SK-N-SH treated with all-trans-retinoic acid at 6 μM for 48 hours (cell line): ENCODE measurements around the gene PLEKHA1.

ENCODE experiments used
- ATAC-seq: fragments of 200-7000 bp; cut with Tn5 transposase; 3 replicates; pipeline ENCODE4 v1.9.1; 2020; ENCODE audit warnings: mild to moderate bottlenecking, moderate library complexity
- ARNTL ChIP-seq: fragments of 450-650 bp; formaldehyde crosslinking; IDR thresholded peaks from 2 replicates; pipeline ENCODE4 v1.5.0; 2020; ENCODE audit warnings: low read depth, mild to moderate bottlenecking, moderate library complexity, borderline replicate concordance
- BACH2 ChIP-seq: fragments of 250-450 bp; sonication (Bioruptor Pico); IDR thresholded peaks from 2 replicates; pipeline ENCODE4 v1.9.0; 2021; ENCODE audit warnings: mild to moderate bottlenecking, borderline replicate concordance
- ESRRG ChIP-seq: fragments of 250-450 bp; sonication (Bioruptor Pico); IDR thresholded peaks from 2 replicates; pipeline ENCODE4 v1.6.1; 2021; ENCODE audit warnings: mild to moderate bottlenecking
- GLIS3 ChIP-seq: fragments of 250-450 bp; sonication (Bioruptor Pico); IDR thresholded peaks from 2 replicates; pipeline ENCODE4 v1.5.0; 2020; ENCODE audit warnings: mild to moderate bottlenecking, moderate library complexity
- OSR1 ChIP-seq: fragments of 250-450 bp; sonication (Bioruptor Pico); IDR thresholded peaks from 2 replicates; pipeline ENCODE4 v1.8.0; 2022; ENCODE audit warnings: moderate library complexity, mild to moderate bottlenecking, inconsistent platforms
- POU6F1 ChIP-seq: fragments of 250-450 bp; sonication (Bioruptor Pico); IDR thresholded peaks from 2 replicates; pipeline ENCODE4 v1.8.0; 2021; ENCODE audit warnings: low read depth, mild to moderate bottlenecking, moderate library complexity, borderline replicate concordance
- PPARA ChIP-seq: fragments of 250-450 bp; sonication (Bioruptor Pico); IDR thresholded peaks from 2 replicates; pipeline ENCODE4 v1.5.0; 2020; ENCODE audit warnings: mild to moderate bottlenecking, borderline replicate concordance
- RARB ChIP-seq: fragments of 250-450 bp; sonication (Bioruptor Pico); IDR thresholded peaks from 2 replicates; pipeline ENCODE4 v1.8.0; 2021; ENCODE audit warnings: mild to moderate bottlenecking, moderate library complexity
- SNAI2 ChIP-seq: fragments of 250-450 bp; sonication (Bioruptor Pico); IDR thresholded peaks from 2 replicates; pipeline ENCODE4 v1.5.0; 2020; ENCODE audit warnings: mild to moderate bottlenecking, moderate library complexity
- TCF4 ChIP-seq: fragments of 250-450 bp; sonication (Bioruptor Pico); IDR thresholded peaks from 2 replicates; pipeline ENCODE4 v1.8.0; 2021; ENCODE audit warnings: mild to moderate bottlenecking, moderate library complexity, borderline replicate concordance
- TOX ChIP-seq: fragments of 250-450 bp; sonication (Bioruptor Pico); IDR thresholded peaks from 2 replicates; pipeline ENCODE4 v1.8.0; 2021; ENCODE audit warnings: mild to moderate bottlenecking, moderate library complexity, borderline replicate concordance
- ZC3H10 ChIP-seq: fragments of 250-450 bp; sonication (Bioruptor Pico); IDR thresholded peaks from 2 replicates; pipeline ENCODE4 v1.5.1; 2021; ENCODE audit warnings: mild to moderate bottlenecking, moderate library complexity
- ZFP3 ChIP-seq: fragments of 250-450 bp; sonication (Bioruptor Pico); IDR thresholded peaks from 2 replicates; pipeline ENCODE4 v1.5.0; 2020; ENCODE audit warnings: mild to moderate bottlenecking, moderate library complexity
- ZFP30 ChIP-seq: fragments of 450-650 bp; formaldehyde crosslinking; IDR thresholded peaks from 2 replicates; pipeline ENCODE4 v1.5.0; 2022; ENCODE audit warnings: mild to moderate bottlenecking, moderate library complexity
- ZNF565 ChIP-seq: fragments of 450-650 bp; formaldehyde crosslinking; conservative IDR thresholded peaks from 2 replicates; pipeline ENCODE4 v1.5.0; 2020; ENCODE audit warnings: low read depth, mild to moderate bottlenecking, moderate library complexity
- ZNF70 ChIP-seq: fragments of 450-650 bp; formaldehyde crosslinking; IDR thresholded peaks from 2 replicates; pipeline ENCODE4 v1.5.0; 2020; ENCODE audit warnings: mild to moderate bottlenecking, moderate library complexity
- ZNF8 ChIP-seq: fragments of 450-650 bp; formaldehyde crosslinking; IDR thresholded peaks from 2 replicates; pipeline ENCODE4 v1.5.0; 2020; ENCODE audit warnings: mild to moderate bottlenecking, moderate library complexity
- TF ChIP-seq, protein P1 (sequence below): fragments of 250-450 bp; sonication (Bioruptor Pico); IDR thresholded peaks from 2 replicates; pipeline ENCODE4 v1.8.0; 2020; ENCODE audit warnings: mild to moderate bottlenecking, moderate library complexity, borderline replicate concordance
- TF ChIP-seq, protein P2 (sequence below): fragments of 250-450 bp; sonication (Bioruptor Pico); IDR thresholded peaks from 2 replicates; pipeline ENCODE4 v1.5.0; 2020; ENCODE audit warnings: mild to moderate bottlenecking, moderate library complexity
- TF ChIP-seq, protein P3 (sequence below): fragments of 250-450 bp; sonication (Bioruptor Pico); IDR thresholded peaks from 2 replicates; pipeline ENCODE4 v1.5.1; 2021; ENCODE audit warnings: mild to moderate bottlenecking, moderate library complexity
- TF ChIP-seq, protein P4 (sequence below): fragments of 250-450 bp; sonication (Bioruptor Pico); IDR thresholded peaks from 2 replicates; pipeline ENCODE4 v1.5.1; 2020; ENCODE audit warnings: low read depth, mild to moderate bottlenecking, moderate library complexity

The PLEKHA1 gene

DNA sequence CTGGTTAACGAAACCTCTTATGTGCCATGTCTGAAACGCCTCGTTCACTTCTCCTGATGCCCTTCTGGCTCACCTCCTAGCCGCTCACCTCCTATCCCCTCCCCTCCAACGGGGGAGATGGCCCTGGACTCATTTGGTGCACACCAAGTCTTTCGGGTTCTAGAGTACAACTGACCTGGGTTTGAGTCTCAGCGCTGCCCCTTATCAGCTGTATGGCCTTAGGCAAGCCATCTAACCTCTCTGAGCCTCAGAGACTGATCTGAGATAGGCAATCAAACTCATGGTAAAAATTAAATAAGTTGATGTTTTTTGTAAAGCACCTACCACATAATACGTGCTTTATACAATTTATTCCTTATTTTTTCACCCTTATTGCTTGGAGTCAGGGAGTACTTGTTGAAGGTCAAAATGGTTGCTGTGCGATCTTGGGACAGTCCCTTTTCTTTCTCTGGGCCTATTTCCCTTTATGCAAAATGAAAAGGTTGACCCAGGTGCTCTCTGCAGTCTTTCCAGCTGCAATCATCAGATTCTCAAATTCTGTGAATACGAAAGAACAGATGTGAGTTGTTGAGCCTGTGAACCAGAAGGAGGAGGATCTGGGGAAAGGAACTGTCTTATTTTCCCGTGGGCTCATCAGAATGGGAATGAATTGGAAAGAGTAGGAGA lies 31.2 kb upstream of the PLEKHA1 start (continued):
- TF ChIP-seq, protein P1, sequence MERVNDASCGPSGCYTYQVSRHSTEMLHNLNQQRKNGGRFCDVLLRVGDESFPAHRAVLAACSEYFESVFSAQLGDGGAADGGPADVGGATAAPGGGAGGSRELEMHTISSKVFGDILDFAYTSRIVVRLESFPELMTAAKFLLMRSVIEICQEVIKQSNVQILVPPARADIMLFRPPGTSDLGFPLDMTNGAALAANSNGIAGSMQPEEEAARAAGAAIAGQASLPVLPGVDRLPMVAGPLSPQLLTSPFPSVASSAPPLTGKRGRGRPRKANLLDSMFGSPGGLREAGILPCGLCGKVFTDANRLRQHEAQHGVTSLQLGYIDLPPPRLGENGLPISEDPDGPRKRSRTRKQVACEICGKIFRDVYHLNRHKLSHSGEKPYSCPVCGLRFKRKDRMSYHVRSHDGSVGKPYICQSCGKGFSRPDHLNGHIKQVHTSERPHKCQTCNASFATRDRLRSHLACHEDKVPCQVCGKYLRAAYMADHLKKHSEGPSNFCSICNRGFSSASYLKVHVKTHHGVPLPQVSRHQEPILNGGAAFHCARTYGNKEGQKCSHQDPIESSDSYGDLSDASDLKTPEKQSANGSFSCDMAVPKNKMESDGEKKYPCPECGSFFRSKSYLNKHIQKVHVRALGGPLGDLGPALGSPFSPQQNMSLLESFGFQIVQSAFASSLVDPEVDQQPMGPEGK (CRISPR knock-in tag), result no peak
- no peak for TF ChIP-seq ZNF8 (CRISPR knock-in tag)
- TF ChIP-seq RARB (CRISPR knock-in tag), result no peak
- TF ChIP-seq ARNTL, result no peak
- TF ChIP-seq, all 23 proteins: peak for 0

- no peak for ATAC-seq
- TF ChIP-seq ZNF70 (CRISPR knock-in tag) (no peak), SNAI2 (CRISPR knock-in tag) (no peak), BACH2 (no peak), ARNTL (no peak), TCF4 (CRISPR knock-in tag) (no peak), POU6F1 (CRISPR knock-in tag) (no peak), OSR1 (CRISPR knock-in tag) (no peak), RARB (CRISPR knock-in tag) (no peak)
- TF ChIP-seq, protein P2, sequence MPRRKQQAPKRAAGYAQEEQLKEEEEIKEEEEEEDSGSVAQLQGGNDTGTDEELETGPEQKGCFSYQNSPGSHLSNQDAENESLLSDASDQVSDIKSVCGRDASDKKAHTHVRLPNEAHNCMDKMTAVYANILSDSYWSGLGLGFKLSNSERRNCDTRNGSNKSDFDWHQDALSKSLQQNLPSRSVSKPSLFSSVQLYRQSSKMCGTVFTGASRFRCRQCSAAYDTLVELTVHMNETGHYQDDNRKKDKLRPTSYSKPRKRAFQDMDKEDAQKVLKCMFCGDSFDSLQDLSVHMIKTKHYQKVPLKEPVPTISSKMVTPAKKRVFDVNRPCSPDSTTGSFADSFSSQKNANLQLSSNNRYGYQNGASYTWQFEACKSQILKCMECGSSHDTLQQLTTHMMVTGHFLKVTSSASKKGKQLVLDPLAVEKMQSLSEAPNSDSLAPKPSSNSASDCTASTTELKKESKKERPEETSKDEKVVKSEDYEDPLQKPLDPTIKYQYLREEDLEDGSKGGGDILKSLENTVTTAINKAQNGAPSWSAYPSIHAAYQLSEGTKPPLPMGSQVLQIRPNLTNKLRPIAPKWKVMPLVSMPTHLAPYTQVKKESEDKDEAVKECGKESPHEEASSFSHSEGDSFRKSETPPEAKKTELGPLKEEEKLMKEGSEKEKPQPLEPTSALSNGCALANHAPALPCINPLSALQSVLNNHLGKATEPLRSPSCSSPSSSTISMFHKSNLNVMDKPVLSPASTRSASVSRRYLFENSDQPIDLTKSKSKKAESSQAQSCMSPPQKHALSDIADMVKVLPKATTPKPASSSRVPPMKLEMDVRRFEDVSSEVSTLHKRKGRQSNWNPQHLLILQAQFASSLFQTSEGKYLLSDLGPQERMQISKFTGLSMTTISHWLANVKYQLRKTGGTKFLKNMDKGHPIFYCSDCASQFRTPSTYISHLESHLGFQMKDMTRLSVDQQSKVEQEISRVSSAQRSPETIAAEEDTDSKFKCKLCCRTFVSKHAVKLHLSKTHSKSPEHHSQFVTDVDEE (CRISPR knock-in tag), result no peak
These were observed 30.6 kb upstream of the PLEKHA1 start for GRCh38 chr10:122343936-122344335.

DNA sequence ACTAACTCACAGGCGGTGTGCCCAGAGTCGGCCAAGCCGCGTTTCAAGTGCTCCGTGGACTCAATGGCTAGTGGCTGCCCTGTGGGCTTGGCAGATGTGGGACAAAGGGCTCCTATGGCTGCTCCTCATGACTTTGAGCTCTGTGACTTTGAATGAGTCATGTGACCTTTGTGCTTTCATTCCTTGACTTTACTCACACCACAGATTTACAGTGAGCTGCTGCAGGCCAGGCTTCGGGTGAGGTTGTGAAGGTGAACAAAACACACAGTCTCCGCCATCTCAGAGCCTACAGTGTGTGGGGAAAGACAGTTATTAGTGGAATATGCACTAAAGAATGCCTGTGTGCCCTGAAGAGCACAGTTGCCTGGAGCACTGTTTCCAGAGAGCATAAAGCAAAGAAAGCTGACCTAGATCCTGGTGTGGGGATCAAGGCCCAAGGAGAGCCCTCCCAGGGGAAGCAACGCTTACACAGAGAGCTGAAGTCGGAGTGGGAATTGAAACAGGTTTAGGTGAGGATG lies 29.7 kb upstream of the PLEKHA1 start:
- TF ChIP-seq TCF4 (CRISPR knock-in tag) (no peak), ESRRG (CRISPR knock-in tag) (no peak), RARB (CRISPR knock-in tag) (no peak), ZC3H10 (CRISPR knock-in tag) (no peak), ZFP30 (CRISPR knock-in tag) (no peak), TOX (CRISPR knock-in tag) (no peak), GLIS3 (CRISPR knock-in tag) (no peak), OSR1 (CRISPR knock-in tag) (no peak)
- no peak for ATAC-seq

DNA sequence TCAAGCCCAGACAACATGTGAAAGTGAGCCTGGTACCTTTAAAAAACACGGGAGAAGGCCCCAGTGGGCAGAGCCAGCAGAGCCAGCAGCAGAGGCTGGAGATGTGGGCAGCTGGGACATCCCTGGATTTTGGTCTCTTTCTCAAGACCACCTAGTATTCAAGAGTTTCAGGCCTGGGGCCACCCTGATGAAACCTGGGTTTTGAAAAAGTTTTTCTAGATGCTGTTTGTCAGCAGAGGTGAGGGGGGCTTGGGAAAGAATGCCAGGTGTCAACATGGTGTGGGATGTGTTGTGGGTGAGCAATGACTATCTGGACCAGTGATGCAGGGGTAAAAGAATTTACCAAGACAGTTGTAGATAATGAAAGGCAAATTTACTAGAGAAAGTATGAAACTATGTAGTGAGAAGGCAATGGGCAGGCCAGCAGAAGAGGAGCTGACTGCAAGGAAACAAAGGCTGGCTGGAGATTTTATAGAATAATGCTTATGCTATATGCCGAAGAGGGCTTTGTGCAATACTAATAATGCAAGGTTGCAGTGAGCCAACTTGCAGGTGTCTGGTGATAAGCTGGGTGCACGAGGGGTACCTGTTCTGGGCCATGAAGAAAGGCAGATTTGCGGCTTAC lies 28.1 kb upstream of the PLEKHA1 start:
- no peak for ATAC-seq
- TF ChIP-seq POU6F1 (CRISPR knock-in tag) (no peak), ZNF8 (CRISPR knock-in tag) (no peak), ARNTL (no peak), ZFP30 (CRISPR knock-in tag) (no peak), ZC3H10 (CRISPR knock-in tag) (no peak), ZFP3 (no peak), ZNF565 (CRISPR knock-in tag) (no peak), OSR1 (CRISPR knock-in tag) (no peak), PPARA (CRISPR knock-in tag) (no peak)
- TF ChIP-seq, protein P3, sequence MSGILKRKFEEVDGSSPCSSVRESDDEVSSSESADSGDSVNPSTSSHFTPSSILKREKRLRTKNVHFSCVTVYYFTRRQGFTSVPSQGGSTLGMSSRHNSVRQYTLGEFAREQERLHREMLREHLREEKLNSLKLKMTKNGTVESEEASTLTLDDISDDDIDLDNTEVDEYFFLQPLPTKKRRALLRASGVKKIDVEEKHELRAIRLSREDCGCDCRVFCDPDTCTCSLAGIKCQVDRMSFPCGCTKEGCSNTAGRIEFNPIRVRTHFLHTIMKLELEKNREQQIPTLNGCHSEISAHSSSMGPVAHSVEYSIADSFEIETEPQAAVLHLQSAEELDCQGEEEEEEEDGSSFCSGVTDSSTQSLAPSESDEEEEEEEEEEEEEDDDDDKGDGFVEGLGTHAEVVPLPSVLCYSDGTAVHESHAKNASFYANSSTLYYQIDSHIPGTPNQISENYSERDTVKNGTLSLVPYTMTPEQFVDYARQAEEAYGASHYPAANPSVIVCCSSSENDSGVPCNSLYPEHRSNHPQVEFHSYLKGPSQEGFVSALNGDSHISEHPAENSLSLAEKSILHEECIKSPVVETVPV (CRISPR knock-in tag), result no peak
- TF ChIP-seq, protein P4, sequence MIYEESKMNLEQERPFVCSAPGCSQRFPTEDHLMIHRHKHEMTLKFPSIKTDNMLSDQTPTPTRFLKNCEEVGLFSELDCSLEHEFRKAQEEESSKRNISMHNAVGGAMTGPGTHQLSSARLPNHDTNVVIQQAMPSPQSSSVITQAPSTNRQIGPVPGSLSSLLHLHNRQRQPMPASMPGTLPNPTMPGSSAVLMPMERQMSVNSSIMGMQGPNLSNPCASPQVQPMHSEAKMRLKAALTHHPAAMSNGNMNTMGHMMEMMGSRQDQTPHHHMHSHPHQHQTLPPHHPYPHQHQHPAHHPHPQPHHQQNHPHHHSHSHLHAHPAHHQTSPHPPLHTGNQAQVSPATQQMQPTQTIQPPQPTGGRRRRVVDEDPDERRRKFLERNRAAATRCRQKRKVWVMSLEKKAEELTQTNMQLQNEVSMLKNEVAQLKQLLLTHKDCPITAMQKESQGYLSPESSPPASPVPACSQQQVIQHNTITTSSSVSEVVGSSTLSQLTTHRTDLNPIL (CRISPR knock-in tag), result no peak
